Activated naive CD8-positive, alpha-beta T cell (primary cell): ENCODE data around the gene TRIM61.
"Not testable (repeated sequence)": the region's sequence is repeated elsewhere in the genome, so short reads cannot be mapped to it uniquely, and the experiment has no call there.

Experiments used
- H3K27ac Mint-ChIP-seq: one replicate; pipeline ENCODE4 v1.8.0; 2021; ENCODE audit warnings: mixed read lengths
- H3K27me3 Mint-ChIP-seq: one replicate; pipeline ENCODE4 v1.8.0; 2021; ENCODE audit warnings: mixed read lengths
- H3K36me3 Mint-ChIP-seq: one replicate; pipeline ENCODE4 v1.8.0; 2021; ENCODE audit warnings: mixed read lengths
- H3K4me1 Mint-ChIP-seq: one replicate; pipeline ENCODE4 v1.8.0; 2021; ENCODE audit warnings: low read depth, mixed read lengths
- H3K4me3 Mint-ChIP-seq: one replicate; pipeline ENCODE4 v1.8.0; 2021; ENCODE audit warnings: mild to moderate bottlenecking, mixed read lengths
- H3K9me3 Mint-ChIP-seq: one replicate; pipeline ENCODE4 v1.8.0; 2021; ENCODE audit warnings: low read depth, mixed read lengths

The TRIM61 gene

DNA sequence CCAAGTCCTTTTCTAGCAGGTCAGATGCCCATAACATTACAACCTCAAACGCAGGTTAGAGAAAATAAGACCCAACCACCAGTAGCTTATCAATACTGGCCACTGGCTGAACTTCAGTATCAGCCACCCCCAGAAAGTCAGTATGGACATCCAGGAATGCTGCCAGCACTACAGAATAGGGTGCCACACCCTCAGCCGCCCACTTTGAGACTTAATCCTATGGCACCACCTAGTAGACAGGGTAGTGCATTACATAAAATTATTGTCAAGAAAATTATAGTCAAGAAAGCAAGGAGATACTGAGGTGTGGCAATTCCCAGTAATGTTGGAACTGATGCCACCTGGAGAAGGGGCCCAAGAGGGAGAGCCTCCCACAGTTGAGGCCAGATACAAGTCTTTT, 19.9 kb upstream of the TRIM61 start:
- Mint-ChIP-seq H3K9me3 (no peaks in the 10 kb centered on the region), H3K36me3 (no peaks in the 10 kb centered on the region), H3K4me3 (no peak overlapping the region), H3K27ac (no peak overlapping the region), H3K27me3 (peaks cover 8% of the 10 kb centered on the region), H3K4me1 (no peaks in the 10 kb centered on the region)

- peaks cover 12% of the 10 kb centered on the region for H3K27me3 Mint-ChIP-seq
- not testable (repeated sequence) for H3K27ac Mint-ChIP-seq, H3K4me3 Mint-ChIP-seq, H3K9me3 Mint-ChIP-seq, H3K36me3 Mint-ChIP-seq, H3K4me1 Mint-ChIP-seq
Observed at GRCh38 chr4:164996123-164996522, 18.7 kb upstream of the TRIM61 start.

- not testable (repeated sequence) for H3K4me3 Mint-ChIP-seq, H3K9me3 Mint-ChIP-seq, H3K4me1 Mint-ChIP-seq, H3K36me3 Mint-ChIP-seq, H3K27ac Mint-ChIP-seq
- peaks cover 12% of the 10 kb centered on the region for H3K27me3 Mint-ChIP-seq
Observed at GRCh38 chr4:164990786-164991185, 13.3 kb upstream of the TRIM61 start.

DNA sequence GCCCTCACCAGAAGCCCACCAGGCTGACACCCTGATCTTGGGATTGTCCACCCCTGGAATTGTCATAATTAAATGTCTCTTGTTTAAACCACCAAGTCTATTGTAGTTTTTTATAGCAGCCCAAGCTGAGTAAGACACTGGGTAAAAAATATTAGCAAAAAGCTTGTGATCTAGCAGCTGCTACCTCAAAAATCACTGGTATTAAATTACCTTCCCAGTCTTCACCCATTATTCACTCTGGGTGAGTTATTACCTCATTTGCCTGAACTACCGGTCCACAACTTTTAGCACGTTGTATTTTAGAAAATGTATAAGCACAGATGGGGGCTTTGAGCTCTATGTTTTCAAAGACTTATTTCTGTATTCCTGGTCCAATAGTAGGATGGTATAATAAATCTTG, 12.0 kb upstream of the TRIM61 start:
- Mint-ChIP-seq H3K27me3 (peaks cover 8% of the 10 kb centered on the region), H3K9me3 (no peaks in the 10 kb centered on the region), H3K36me3 (no peaks in the 10 kb centered on the region), H3K4me3 (no peak overlapping the region), H3K4me1 (no peaks in the 10 kb centered on the region), H3K27ac (no peak overlapping the region)

DNA sequence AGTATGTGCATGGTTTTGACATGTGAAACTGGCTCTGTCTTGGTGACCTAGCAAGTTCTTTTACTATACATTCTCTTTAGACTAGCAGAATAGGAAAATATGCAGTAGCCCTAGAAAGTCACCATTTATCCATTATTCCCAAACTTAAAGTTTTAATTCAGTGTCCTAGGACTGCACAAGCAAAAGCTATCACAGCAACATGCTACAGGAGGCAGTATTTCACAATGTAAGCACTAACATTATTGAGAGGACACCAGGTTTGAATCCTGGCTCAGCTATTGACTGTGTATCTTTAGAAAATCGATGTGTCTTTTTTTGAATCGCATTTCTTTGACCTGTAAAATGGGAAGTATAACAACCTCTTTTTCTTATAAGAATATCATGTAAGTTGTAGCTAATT, 5.5 kb downstream of the TRIM61 start:
- not testable (repeated sequence) for H3K4me1 Mint-ChIP-seq, H3K36me3 Mint-ChIP-seq, H3K9me3 Mint-ChIP-seq, H3K4me3 Mint-ChIP-seq, H3K27me3 Mint-ChIP-seq, H3K27ac Mint-ChIP-seq

GRCh38 chr4:164959896-164960295, 17.6 kb downstream of the TRIM61 start:
- peaks cover 19% of the 10 kb centered on the region for H3K36me3 Mint-ChIP-seq
- no peak overlapping the region for H3K4me3 Mint-ChIP-seq
- H3K27ac Mint-ChIP-seq, result no peak overlapping the region
- H3K27me3 Mint-ChIP-seq, result peaks cover 2% of the 10 kb centered on the region
- H3K4me1 Mint-ChIP-seq, result peaks cover 24% of the 10 kb centered on the region
- peaks cover 17% of the 10 kb centered on the region for H3K9me3 Mint-ChIP-seq

DNA sequence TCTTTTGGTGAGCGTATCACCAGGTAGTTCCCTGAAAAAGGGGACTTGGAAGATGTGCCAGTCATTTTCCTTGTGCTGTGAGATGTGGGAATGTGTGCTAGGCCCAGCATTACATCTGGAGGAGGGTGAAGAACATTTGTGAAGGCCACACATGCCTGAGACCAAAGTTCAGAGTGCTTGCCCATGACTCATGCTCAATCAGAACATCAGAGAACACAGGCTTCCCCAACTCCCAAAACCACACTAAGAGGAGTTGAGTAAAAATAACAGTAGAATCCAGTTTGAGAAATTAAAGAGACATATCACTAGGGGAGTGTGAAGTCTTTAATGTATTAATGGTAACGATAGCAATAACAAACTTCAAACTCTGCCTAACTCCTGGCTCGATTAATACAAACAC, 18.0 kb downstream of the TRIM61 start:
- Mint-ChIP-seq H3K36me3 (peaks cover 17% of the 10 kb centered on the region), H3K4me1 (peaks cover 24% of the 10 kb centered on the region), H3K9me3 (peaks cover 17% of the 10 kb centered on the region)
- not testable (repeated sequence) for H3K4me3 Mint-ChIP-seq, H3K27me3 Mint-ChIP-seq, H3K27ac Mint-ChIP-seq

DNA sequence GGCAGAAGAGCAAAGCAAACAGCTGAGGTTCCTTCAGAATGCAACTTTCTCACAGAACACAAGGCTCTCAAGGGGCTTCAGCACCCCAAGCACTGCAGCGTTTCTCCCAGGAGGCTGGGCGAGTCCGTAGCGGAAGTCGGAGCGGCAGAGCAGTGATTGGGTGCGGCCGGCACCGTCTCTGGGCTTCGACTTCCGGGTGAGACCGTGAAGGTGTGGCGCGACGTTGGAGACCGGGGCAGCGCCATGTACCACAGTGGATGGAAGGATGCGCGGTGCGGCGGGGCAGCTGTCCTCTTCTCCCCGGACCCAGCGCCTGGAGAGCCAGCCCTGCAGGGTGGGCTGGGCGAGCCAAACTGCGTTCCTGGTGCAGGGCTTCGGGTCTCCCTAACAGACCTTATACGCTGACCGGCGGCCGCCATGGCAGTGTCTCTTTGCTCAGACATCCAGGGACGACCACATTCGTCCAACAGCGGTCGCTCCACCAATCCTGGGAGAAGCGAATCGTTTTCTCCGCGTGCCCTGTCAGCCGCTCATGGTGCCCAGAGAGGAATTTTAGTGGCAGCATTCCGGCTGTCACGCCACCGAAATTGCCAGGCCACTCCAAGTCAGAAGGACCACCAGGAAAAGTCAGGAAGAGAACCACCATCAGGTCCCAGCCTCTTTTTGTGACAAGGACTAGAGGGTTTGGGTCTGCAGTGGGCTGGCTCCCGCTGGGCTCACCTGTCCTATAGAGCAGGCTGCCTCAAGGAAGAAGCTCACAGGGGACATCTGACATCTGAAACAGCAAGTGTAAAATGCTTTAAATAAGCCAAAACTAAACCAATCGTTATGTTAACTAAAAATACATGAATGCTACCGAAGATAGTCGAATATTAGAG, 20.5 kb downstream of the TRIM61 start:
- H3K4me1 Mint-ChIP-seq, result peaks cover 24% of the 10 kb centered on the region
- H3K36me3 Mint-ChIP-seq, result peaks cover 19% of the 10 kb centered on the region
- H3K9me3 Mint-ChIP-seq, result peaks cover 17% of the 10 kb centered on the region
- H3K27me3 Mint-ChIP-seq, result no peaks in the 10 kb centered on the region
- peak overlapping the region; percentile 61 for H3K27ac Mint-ChIP-seq
- peak overlapping the region; percentile 93 for H3K4me3 Mint-ChIP-seq

DNA sequence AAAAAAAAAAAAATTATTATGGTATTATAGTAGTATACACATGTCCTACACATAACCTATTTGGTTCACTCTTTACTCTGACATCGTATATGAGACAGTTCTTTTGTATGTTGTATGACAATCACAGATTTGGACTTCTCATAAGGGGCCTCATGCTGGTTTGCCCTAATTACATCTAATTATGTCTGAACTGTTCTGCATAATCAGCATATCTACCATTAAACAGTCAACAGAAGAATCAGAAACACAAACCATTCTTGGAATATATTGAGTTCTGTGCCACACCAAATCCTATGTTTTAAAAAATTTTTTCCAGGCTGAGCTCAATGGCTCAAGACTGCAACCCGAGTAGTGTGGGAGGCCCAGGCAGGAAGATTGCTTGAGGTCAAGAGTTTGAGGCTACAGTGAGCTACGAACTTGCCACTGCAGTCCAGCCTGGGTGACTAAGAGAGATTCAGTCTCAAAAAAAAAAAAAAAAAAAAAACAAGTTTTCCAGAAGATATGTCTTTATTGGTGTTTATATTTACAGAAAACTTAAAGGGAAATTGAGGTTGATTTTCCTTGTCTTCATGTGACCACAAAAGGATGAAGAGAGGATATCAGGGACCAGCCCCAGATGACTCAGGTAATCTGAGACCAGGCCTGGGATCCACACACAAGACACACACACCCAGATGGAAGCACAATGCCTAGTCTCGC, 22.2 kb downstream of the TRIM61 start:
- Mint-ChIP-seq H3K4me3 (peak overlapping the region; percentile 67), H3K27ac (no peak overlapping the region), H3K4me1 (peaks cover 24% of the 10 kb centered on the region), H3K27me3 (peaks cover 3% of the 10 kb centered on the region), H3K36me3 (peaks cover 17% of the 10 kb centered on the region), H3K9me3 (peaks cover 13% of the 10 kb centered on the region)

DNA sequence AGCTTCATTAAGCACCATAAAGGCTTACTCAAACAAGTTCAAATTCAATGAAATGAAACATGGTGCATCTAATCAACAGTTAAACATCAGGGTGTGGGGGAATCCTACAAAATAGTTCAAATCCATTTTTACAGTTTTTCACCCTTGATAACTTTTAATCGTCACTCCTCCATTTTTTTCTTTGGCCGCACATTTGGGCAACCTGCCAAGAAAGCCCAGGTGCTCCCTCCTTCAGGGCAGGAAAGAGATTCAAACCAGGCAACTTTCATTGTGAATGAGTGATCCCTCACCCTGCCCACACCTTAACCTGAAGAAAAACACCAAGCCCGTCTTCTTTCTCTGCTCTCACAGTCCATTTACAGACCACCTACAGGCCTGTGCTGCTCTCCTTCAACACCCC, 24.9 kb downstream of the TRIM61 start:
- Mint-ChIP-seq H3K4me3 (no peak overlapping the region), H3K9me3 (no peaks in the 10 kb centered on the region), H3K27me3 (peaks cover 10% of the 10 kb centered on the region), H3K27ac (no peak overlapping the region), H3K4me1 (peaks cover 10% of the 10 kb centered on the region), H3K36me3 (peaks cover 7% of the 10 kb centered on the region)

DNA sequence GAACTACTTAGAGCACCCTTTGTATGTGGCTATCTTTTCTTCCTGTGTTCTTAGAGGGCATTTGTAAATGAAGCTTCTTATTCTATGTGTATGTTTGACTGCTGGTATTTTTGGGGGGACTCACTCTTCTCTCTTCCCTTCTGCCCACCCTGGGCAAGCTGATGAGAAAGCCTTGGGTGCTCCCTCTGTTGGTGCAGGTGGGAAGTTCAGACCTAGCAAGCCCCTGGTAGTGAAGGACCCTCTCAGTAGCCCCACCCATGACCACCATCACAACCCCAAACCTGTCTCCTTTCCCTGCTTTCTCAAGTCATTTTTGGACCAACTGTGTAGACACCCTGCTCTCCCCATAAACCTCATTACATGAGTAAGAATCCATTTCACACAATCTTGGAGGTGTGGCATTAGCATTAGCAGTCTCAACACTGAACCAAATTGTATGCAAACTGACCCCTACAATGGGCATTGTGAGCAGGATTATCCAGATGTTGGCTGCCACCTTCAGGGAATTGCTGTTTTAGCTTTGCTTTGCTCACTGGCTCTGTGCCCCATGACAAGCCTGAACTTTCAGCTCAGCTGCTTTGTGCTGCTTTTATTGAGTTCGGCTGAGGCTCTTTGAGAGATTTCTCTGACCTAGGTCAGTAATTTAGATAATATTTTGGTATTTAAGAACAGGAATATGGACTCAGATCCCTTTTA, 27.9 kb downstream of the TRIM61 start:
- Mint-ChIP-seq H3K27me3 (peaks cover 17% of the 10 kb centered on the region), H3K36me3 (peaks cover 3% of the 10 kb centered on the region), H3K9me3 (no peaks in the 10 kb centered on the region), H3K4me3 (no peak overlapping the region), H3K4me1 (no peaks in the 10 kb centered on the region), H3K27ac (no peak overlapping the region)

GRCh38 chr4:164948975-164949374, 28.5 kb downstream of the TRIM61 start:
- Mint-ChIP-seq H3K9me3 (no peaks in the 10 kb centered on the region), H3K36me3 (peaks cover 3% of the 10 kb centered on the region), H3K4me1 (no peaks in the 10 kb centered on the region), H3K4me3 (no peak overlapping the region), H3K27ac (no peak overlapping the region), H3K27me3 (peaks cover 17% of the 10 kb centered on the region)

GRCh38 chr4:164948006-164948405, 29.5 kb downstream of the TRIM61 start:
- H3K4me1 Mint-ChIP-seq, result not testable (repeated sequence)
- H3K27me3 Mint-ChIP-seq, result peaks cover 17% of the 10 kb centered on the region

GRCh38 chr4:164946810-164947209, 30.6 kb downstream of the TRIM61 start:
- Mint-ChIP-seq H3K4me3 (no peak overlapping the region), H3K4me1 (no peaks in the 10 kb centered on the region), H3K27ac (no peak overlapping the region), H3K27me3 (peaks cover 17% of the 10 kb centered on the region), H3K9me3 (no peaks in the 10 kb centered on the region), H3K36me3 (no peaks in the 10 kb centered on the region)

More at GRCh38 chr4:164948006-164948405, 29.5 kb downstream of the TRIM61 start:
- not testable (repeated sequence) for H3K36me3 Mint-ChIP-seq, H3K27ac Mint-ChIP-seq, H3K9me3 Mint-ChIP-seq, H3K4me3 Mint-ChIP-seq

GRCh38 chr4:164945146-164945545, 32.3 kb downstream of the TRIM61 start:
- no peaks in the 10 kb centered on the region for H3K9me3 Mint-ChIP-seq
- no peak overlapping the region for H3K4me3 Mint-ChIP-seq
- no peaks in the 10 kb centered on the region for H3K36me3 Mint-ChIP-seq
- H3K27ac Mint-ChIP-seq, result no peak overlapping the region
- no peaks in the 10 kb centered on the region for H3K4me1 Mint-ChIP-seq
- H3K27me3 Mint-ChIP-seq, result peaks cover 16% of the 10 kb centered on the region
